OCI-LY7 (cell line): Measurements from ENCODE around the gene HLA-DMA. TPM values are rescaled to one million over a fixed set of nuclear protein-coding genes. Genes with fewer than 3 reads are reported as not detected.

ENCODE experiments used
- BruUV-seq: library from RNA; stranded (reverse); fragments of 400-500 nt; replicated peaks from 2 replicates; lab custom pipeline; 2021; lab: Mats Ljungman, UMichigan
- CTCF ChIA-PET: fragments of 300-600 bp; sonication (Branson Sonifier 250); formaldehyde crosslinking; loops from one replicate; lab custom pipeline; 2022; ENCODE audit warnings: antibody characterized with exemption; ENCODE audit not compliant: unreplicated experiment; lab: Charles Lee
- POLR2A ChIA-PET: fragments of 300-600 bp; sonication (Branson Sonifier 250); formaldehyde crosslinking; loops from one replicate; lab custom pipeline; 2022; ENCODE audit warnings: antibody characterized with exemption; lab: Charles Lee
- DNase-seq: peaks from one replicate; pipeline ENCODE4 v3.0.0-alpha.2; 2015; ENCODE audit warnings: low spot score
- H2AFZ ChIP-seq: fragments of 200-600 bp; sonication (generic), shearing (Covaris generic); 2 replicates; pipeline ENCODE4 v1.6.1; 2014; ENCODE audit warnings: mild to moderate bottlenecking, antibody characterized with exemption, low read length, moderate library complexity
- H3K27ac ChIP-seq: fragments of 200-600 bp; sonication (generic); 2 replicates; pipeline ENCODE4 v1.5.1; 2014; ENCODE audit warnings: mixed run types, low read depth, mild to moderate bottlenecking, moderate library complexity, low read length, inconsistent platforms; ENCODE audit not compliant: poor library complexity, severe bottlenecking
- H3K36me3 ChIP-seq: fragments of 200-600 bp; sonication (generic); 2 replicates; pipeline ENCODE4 v1.6.1; 2014; ENCODE audit warnings: mild to moderate bottlenecking, antibody characterized with exemption, low read length, moderate library complexity, mixed read lengths; ENCODE audit not compliant: insufficient read depth
- H3K4me1 ChIP-seq: fragments of 200-600 bp; sonication (generic); 2 replicates; pipeline ENCODE4 v1.5.1; 2014; ENCODE audit warnings: mild to moderate bottlenecking, low read length; ENCODE audit not compliant: insufficient read depth, poor library complexity, severe bottlenecking
- H3K4me2 ChIP-seq: fragments of 200-600 bp; sonication (generic); 2 replicates; pipeline ENCODE4 v1.6.1; 2014; ENCODE audit warnings: mild to moderate bottlenecking, low read length
- H3K4me3 ChIP-seq: fragments of 200-600 bp; sonication (generic); 2 replicates; pipeline ENCODE4 v1.5.1; 2014; ENCODE audit warnings: mild to moderate bottlenecking, low read depth, low read length; ENCODE audit not compliant: poor library complexity, severe bottlenecking
- H3K79me2 ChIP-seq: fragments of 200-600 bp; sonication (generic); 2 replicates; pipeline ENCODE4 v1.6.1; 2016; ENCODE audit warnings: low read depth, mild to moderate bottlenecking, low read length, moderate library complexity, mixed read lengths; ENCODE audit not compliant: insufficient read depth
- H3K9me2 ChIP-seq: fragments of 200-600 bp; sonication (generic); 2 replicates; pipeline ENCODE4 v1.6.1; 2016; ENCODE audit warnings: mild to moderate bottlenecking, low read length, mixed read lengths; ENCODE audit not compliant: insufficient read depth
- H3K9me3 ChIP-seq: fragments of 200-600 bp; sonication (generic); 2 replicates; pipeline ENCODE4 v1.6.1; 2014; ENCODE audit warnings: mild to moderate bottlenecking, mixed run types, low read length, mixed read lengths
- H4K20me1 ChIP-seq: fragments of 200-600 bp; sonication (generic); 2 replicates; pipeline ENCODE4 v1.6.1; 2014; ENCODE audit warnings: mild to moderate bottlenecking, antibody characterized with exemption, low read length, moderate library complexity, mixed read lengths; ENCODE audit not compliant: insufficient read depth
- CTCF ChIP-seq: fragments of 200-600 bp; sonication (generic); conservative IDR thresholded peaks from 2 replicates; pipeline ENCODE4 v1.5.1; 2014; ENCODE audit warnings: mild to moderate bottlenecking, antibody characterized with exemption, low read length, moderate library complexity, mixed read lengths
- EZH2phosphoT487 ChIP-seq: fragments of 200-600 bp; sonication (generic); IDR thresholded peaks from 2 replicates; pipeline ENCODE4 v1.6.1; 2018; ENCODE audit warnings: low read depth, borderline replicate concordance, mild to moderate bottlenecking, mixed run types, antibody characterized with exemption, low read length, moderate library complexity, mixed read lengths
- intact Hi-C: fragments of 100-400 bp; cut with micrococcal nuclease; formaldehyde crosslinking; loops from one replicate; pipeline ENCODE4 v1.10.0; 2022; ENCODE audit not compliant: unreplicated experiment
- total RNA-seq, 2 experiments: library from RNA; depleted of rRNA in 1 of 2; stranded (reverse); fragments of >200 nt in 1 of 2; shearing (Covaris generic) in 1 of 2; gene quantifications; 2 replicates each; pipeline ENCODE4 v1.2.3, GENCODE V29; 2014 to 2022

HLA-DMA gene
- total RNA-seq, 2 experiments from 2014 or later = 140 to 207 TPM

GRCh38 chr6:32991972-32992371 lies 39.1 kb upstream of the HLA-DMA start:
- H3K36me3 ChIP-seq = no peaks in the 10 kb centered on the region
- TF ChIP-seq CTCF (no peak), EZH2phosphoT487 (no peak)
- H3K9me2 ChIP-seq = no peaks in the 10 kb centered on the region
- H3K4me3 ChIP-seq = no peak overlapping the region
- no peak overlapping the region for H2AFZ ChIP-seq
- intact Hi-C loops = no loop called here
- ChIA-PET POLR2A (interaction anchor here (0.6 kb wide), 2 partner anchors 14 to 33 kb away, joined by 3 to 8 read pairs; no protein-coding TSS in a partner anchor), CTCF (interaction anchor here (0.6 kb wide), 1 partner anchor 223 kb away, joined by 5 read pairs; no protein-coding TSS in a partner anchor)
- H3K79me2 ChIP-seq = no peaks in the 10 kb centered on the region
- H3K27ac ChIP-seq = no peak overlapping the region
- DNase-seq = no peak
- H3K4me1 ChIP-seq = peaks cover 9% of the 10 kb centered on the region
- no peaks in the 10 kb centered on the region for H4K20me1 ChIP-seq
- BruUV-seq = no TSS peak
- no peaks in the 10 kb centered on the region for H3K9me3 ChIP-seq
- H3K4me2 ChIP-seq = no peak overlapping the region

GRCh38 chr6:32989368-32989767 lies 36.5 kb upstream of the HLA-DMA start:
- H3K36me3 ChIP-seq = no peaks in the 10 kb centered on the region
- no TSS peak for BruUV-seq
- peaks cover 16% of the 10 kb centered on the region for H3K4me1 ChIP-seq
- TF ChIP-seq EZH2phosphoT487 (no peak), CTCF (no peak)
- ChIA-PET CTCF (no interaction called here), POLR2A (interaction anchor here (0.6 to 0.9 kb wide), 3 partner anchors 75 to 95 kb away, joined by 3 to 4 read pairs (median 4); no protein-coding TSS in a partner anchor)
- intact Hi-C loops = no loop called here
- H3K79me2 ChIP-seq = no peaks in the 10 kb centered on the region
- no peak for DNase-seq
- H3K4me2 ChIP-seq = no peak overlapping the region
- H3K9me3 ChIP-seq = no peaks in the 10 kb centered on the region
- H3K9me2 ChIP-seq = no peaks in the 10 kb centered on the region
- H3K4me3 ChIP-seq = no peak overlapping the region
- H4K20me1 ChIP-seq = no peaks in the 10 kb centered on the region
- H3K27ac ChIP-seq = no peak overlapping the region
- H2AFZ ChIP-seq = no peak overlapping the region
